GM18873 (cell line): Measurements from ENCODE around the gene CREB3L2.

Experiments
- ATAC-seq: cut with Tn5 transposase; IDR thresholded peaks from one replicate; pipeline ENCODE4 v1.9.1; 2021; ENCODE audit warnings: mild to moderate bottlenecking, moderate library complexity, moderate number of reproducible peaks; ENCODE audit not compliant: unreplicated experiment, low FRiP score

CREB3L2 gene

DNA sequence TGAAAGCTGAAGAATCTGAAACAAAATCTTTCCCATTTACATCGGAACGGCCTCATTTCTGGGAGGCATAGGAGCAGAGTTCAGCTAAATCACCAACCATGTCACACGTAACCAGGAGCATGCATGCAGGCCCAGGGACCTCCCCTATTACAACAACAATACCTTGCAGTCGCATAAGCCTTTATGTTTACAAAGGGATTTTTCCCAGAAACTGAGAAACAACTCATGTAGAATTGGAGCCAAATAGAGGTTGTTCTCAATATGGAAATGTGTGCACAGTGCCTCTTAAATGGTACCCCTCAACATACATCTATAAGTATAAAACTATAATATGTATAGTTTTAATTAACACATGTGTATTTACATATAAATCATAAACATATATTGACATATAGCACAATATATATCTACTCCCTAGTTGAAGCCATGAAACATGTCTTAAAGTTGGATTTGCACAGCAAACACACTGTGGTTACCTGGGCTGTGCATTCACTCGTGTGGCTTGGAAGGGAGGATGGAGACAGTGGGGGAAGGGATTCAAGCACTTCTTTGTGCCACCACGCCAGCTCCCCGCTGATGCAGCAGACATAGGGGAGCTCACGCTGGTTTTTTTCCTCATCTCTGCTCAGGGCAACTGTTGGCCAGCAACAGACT is 120.2 kb downstream of the CREB3L2 start:
- ATAC-seq: peak; percentile 24

DNA sequence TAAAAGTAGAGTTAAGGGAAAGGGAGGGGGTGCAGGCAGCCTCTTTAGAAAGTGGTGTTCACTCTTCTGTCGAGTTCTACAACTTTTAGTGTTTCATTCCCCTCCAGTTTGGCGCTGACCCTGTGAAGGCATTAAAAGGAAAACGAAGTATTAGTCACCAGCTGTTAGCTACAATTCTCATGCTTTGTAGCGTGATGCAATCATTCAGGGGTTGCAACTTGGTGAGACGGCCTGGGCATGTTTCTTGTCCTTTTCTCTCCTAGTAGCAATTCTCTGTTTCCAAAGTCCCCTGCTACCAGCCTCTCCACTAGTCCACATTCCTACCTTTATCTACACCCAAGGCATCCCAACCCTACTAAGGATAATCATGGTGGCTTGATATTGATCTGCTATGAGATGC is 121.5 kb downstream of the CREB3L2 start:
- ATAC-seq: no peak

DNA sequence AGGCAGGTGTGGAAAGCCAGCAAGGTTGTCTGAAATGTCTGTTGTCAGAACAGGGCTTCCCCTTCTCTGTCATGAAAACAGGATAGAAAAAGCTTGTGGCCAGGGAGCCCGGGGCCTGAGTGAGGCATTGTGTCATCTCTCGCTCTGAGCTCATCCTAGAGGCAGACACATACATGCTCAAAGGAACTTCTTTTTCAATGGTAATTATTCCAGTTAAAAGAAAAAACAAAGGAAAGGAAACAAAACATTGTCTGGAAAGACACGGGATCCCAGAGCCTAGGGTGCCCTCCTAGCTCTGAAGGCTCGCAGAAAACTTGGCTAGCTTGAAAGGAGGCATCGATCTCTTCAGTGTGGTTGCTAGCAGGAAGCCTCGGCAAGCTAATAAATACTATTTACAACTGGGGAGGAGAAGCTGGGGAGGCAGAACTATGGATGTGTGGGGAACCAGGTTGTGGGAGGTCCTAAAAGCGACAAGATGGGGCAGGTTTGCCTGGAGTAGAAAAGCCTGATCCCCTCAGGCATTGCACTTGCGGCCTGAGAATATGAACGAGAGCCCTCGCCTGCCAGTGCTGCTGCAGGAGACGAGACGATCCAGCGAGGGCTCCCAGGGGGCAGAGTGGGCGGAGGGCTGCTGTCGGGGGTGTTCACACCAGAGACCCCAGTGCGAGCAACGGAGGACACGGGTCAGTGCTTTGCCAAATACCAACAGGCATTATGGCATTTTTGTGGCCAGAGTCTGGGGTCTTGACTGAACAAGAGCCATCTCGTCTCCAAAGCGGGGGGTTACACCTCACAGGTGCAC is 122.3 kb downstream of the CREB3L2 start:
- ATAC-seq: no peak

DNA sequence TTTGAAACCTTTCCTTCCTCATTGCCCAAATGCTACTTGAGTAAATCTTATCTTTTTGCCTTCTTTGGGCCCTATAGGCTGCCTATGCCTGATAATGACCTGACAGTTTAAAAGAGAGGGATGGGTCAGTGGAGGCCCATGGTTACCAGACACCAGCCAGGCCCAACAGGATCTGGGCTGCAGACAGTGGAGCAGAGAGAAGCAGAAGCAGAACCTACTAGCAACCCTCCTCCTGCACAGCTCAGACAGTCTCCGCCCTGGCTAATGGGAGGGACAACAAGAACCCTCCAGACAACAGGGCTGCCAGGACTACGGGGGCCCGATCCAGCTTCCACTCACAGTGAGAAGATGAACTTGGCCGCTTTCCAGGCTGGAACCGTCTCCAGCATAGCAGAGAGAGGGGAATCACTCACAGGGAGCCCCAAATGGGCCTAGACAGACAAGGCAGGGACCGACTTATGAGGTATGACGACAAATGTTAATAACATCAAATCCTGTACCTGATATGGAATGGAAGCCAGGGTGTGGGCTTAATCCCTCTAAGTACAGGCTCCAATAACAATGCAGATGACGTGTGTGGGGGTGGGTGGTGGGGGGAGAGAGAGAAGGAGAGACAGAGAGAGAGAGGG is 123.4 kb downstream of the CREB3L2 start:
- no peak for ATAC-seq

DNA sequence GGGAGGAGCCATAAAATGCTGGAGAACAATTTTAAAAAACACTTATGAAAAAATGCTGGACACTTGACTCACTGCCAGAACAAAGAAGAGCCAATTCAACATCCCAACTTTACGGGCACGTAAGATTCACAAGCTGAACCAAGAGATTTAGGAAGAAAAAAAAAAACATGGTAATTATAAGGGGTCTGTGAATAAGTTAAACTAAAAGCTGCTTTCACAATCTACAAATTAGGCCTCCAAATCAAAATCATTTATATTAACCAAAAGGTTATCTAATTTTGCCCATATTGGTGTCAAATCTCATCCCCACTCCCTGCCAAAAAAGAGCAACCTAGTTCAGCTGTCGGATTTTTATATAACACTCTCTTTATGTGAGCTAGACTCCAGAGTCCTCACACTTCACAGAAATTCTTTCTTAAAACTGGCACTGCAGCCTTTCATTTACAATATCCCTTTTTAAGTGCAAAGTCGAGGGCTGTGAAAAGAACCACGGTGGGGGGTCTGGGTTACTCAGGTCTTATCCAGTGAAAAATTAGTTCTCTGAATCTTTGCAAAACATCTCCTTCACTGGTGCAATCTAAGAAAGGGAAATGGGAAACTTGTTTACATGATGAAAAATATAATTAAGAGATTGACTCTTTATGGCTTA is 124.7 kb downstream of the CREB3L2 start:
- ATAC-seq: no peak

DNA sequence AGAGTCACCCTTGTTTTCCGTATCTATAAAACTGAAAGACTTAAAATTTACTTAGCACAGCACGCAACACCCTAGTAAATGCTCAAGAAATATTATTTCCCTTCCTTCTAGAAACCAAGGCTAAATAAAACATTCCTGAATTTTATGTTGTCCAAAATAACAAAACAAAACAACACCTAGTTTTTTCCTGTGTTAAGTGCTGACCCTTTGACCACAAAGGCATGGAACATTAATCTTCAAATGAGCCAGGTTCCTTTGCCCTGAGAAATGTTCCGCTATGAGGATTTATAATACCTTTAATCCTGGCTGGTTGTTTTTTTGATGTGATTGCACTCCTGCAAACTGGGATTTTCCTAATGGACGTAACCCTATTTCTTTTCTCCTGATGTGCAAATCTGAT is 126.1 kb downstream of the CREB3L2 start:
- no peak for ATAC-seq

DNA sequence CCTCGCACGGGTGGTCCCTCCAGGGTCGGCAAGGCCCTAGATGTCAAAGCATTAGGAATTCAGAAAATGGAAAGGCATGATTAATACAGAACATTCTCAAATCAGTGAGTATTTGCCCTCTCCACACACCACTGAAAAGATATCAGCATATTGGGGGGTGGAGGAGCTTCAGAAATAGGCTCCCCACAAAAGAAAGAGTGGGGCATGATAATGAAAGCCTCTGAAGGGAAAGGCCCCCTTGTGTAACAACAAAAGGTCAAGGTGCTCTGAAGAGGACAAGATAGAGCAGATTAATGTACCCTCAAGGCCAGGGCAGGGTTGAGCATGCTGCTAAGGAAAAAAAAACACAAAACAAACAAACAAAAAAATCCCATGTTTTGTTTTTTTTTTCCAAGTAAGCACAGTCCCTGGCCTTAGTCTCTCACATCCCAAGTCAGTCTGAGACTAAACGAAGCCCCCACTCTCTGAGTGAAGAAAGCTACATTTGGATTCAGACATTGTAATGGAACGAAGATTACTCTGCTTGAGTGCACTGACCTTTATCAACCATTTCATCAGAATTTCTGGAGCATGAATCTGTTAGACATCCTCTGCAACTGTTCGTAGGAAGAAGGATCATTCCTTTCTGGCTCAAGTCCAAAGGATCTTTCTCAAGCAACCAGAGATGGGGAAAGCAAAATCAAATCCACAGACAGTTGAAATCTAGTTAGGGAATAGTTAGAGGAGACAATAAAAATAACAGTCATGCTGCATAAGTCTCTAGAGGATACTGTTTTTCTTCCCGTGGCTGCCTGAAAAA is 127.7 kb downstream of the CREB3L2 start:
- no peak for ATAC-seq

DNA sequence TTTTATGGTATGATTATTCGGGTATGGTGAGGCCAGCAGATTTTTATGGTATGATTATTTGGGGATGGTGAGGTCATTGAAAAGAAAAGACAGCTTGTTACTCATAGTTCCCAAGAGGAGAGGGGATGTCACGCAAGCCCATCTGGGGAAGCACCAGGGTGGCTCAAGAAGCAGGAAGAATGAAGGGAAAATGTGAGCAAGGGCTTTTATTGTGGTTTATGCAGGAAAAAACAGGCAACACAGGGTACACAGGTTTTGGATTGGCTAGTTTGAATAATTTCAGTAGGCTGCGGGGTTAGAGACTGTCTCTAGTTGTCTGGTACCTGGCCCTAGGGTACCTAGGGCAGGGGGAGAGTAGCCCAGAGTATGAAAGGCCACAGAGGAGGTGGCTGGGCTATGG is 128.4 kb downstream of the CREB3L2 start:
- ATAC-seq: no peak

DNA sequence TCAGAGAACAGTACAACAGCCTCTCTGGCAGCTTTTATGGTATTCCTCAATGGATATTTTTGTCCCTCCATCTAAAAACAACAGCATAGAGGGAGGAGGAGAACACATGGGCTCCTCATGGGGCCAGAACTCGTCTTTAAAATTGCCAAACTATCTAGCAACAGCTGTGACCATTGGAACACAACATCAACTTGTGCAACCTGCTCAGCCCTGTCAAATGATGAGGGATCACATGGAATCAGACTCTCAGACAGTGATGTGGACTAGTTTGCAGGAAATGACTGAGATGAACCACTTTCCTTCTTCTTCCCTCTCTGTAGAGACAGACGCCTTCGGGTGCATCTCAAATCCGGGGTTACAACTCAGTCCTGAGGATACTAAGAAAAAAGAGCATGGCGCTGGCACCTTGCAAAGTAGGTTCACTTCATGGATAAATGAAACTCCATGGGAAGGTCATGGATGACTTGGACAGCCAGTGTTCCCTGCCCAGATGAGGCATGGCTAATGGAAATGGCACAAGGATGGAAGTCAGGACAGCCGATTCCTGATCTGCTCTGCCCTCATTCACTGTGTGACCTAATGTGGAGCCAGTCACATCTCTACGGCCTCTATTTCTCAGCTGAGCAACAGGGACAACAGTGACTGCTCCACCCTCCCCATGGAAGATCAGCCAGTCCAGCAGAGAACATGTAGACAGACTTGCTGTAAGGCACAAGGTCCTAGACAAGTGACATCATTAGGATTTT is 130.5 kb downstream of the CREB3L2 start:
- no peak for ATAC-seq

DNA sequence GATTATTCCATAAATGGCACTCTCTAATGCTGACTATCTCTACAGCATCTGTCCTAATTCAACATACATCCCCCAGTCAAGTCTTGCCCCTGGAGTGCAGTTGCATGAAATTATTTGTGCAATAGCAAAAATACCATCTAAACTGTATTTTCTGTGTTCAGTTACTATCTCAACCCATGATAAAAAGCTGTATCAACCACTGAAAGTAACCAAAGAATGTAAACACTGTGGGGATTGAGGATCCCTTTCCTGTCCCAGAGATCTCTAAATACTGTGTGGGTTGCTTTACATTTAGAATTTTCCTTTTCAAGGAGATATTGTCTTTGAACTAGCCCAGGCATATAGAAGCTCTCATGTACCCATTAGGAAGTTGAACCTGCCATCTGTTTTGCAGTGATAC is 131.2 kb downstream of the CREB3L2 start:
- ATAC-seq: no peak

DNA sequence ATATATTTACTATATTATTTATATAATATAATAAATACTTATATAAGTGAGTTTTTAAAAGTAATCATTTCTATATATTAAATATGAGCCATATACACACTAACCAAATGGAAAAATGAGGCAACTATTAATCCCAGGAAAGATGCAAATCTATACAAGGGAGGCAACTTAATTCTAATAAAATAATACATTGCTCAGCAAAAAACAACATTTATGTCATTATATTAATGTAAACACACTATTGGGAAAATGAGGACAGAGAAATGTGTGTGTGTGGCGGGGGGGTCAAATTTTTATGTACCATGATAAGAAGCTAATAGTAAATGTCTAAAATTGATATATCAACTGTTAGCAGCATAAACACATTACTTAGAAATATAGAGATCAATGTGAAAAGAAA is 131.8 kb downstream of the CREB3L2 start:
- ATAC-seq: no peak

DNA sequence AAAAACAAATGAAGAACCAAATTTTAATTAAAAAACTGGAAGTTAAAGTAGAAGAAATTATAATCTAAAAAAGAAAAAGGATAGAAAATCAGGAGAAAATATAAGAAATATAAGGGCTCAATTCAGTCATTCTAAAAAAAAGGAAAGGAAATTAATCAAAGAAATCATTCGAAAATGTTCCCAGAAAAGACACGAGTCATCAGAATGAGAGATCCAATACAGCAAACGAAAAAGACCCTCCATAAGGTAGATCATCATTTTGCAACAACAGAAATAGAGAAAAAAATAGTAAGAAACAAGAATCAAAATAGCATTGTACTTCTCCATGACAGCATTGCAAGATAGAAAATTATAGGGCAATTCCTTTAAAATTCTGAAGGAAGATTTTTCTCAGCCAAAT is 132.6 kb downstream of the CREB3L2 start:
- no peak for ATAC-seq

DNA sequence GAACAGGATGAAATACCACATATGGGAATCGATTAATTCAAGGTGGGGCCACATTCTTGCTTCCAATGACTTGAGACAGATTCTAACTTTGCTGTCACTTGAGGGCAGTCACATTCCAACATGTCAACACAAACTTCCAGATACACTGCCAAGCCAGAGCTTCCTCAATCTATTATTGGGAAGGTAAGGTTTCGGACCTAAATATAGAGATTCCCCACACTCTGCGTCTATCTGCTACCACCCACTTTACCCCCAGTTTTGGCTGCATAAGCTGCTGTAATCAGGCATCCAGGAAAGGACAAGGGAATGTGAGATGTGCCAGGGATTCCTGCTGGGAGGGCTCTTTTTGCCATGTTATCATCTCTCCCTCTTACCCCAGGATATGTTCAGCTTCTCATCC is 134.6 kb downstream of the CREB3L2 start:
- no peak for ATAC-seq

DNA sequence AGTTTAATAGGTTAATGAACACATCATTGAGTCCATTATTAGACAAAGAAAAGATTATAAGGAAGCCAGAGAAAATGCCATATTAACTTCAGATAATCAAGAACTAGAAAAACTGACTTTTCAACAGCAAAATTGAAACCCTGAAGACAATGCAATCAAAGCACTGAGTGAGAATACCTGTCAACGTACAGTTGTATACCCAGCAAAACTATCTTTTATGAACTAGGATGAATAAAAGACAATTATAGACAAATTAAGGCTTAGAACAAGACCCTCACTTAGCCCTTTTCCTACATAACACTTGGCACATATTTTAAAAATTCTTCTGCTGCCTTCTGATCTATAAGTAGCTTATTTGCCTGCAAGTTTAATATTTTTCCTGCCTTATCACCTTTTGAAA is 136.1 kb downstream of the CREB3L2 start:
- no peak for ATAC-seq

DNA sequence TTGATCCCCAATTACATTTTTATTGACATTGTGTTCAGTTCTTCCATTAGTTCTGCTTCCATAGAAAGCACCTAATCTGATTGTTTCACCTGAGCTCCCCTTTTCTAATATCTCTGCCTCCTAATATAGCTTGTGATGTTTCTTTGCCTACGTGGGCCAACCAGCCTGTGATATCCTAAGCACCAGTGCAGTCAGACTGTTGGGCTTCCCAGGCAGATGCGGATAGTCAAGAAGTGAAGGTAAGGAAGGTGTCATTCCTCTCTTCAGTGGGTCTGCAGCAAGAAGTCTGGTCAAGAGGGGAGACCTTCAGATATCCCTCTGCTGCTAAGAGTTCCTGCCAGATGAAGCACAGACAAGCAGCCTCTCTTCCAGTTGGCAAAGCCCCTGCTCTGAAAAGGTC is 138.9 kb downstream of the CREB3L2 start:
- ATAC-seq: no peak

DNA sequence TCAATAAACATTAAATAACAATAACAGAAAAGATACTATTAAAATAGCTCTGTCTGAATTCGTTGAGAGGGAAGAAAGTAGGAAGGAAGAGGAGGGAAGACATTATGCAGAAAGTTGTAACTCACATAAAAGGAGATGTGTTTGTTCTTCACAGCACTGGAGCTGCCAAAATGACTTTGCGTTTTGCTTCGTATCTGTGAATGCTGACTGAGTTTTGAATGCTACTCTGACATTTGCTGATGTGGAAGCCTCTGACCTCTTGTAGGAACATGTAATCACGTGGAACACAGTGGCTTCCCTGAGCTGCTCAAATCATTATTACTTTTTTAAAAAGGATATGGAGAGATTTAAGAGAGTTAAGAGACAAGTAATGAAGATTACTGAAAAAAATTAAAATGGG is 139.5 kb downstream of the CREB3L2 start:
- no peak for ATAC-seq

DNA sequence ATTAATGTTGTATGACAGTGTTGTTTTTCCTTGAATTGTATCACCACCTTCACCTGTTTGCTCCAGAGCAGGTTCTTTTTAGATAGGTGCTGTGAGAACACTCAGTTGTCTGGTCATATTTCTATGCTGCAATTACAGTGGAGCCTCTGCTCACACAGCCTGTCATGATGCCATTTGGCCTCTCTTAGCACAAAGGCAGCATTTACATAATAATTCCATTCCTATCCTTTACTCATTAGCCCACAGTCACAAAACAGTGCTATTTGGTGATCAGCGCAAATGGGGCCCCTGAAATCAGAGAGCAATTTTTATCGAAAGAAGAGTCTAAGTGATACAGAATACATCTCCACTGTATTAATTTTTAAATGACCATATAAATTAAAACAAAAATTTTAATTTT is 141.3 kb downstream of the CREB3L2 start:
- no peak for ATAC-seq

DNA sequence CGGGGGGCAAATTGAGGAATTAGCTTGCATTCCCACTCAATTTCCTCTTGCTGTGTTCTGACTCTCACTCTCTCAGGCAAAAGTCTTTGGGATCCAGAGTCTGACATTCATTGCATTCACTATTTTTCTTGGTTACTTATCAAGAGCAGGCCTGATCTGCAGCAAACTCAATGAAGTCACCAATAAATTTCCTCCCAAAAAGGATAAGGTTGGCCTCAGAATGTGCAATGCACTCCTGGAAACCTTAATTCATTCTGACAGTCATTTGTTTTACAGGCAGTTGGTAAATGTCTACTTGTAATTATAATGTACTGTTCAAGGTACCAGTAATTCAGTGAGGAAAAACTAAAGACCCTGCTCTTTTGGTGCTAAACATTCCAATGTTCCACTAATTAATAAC is 148.8 kb downstream of the CREB3L2 start:
- no peak for ATAC-seq

DNA sequence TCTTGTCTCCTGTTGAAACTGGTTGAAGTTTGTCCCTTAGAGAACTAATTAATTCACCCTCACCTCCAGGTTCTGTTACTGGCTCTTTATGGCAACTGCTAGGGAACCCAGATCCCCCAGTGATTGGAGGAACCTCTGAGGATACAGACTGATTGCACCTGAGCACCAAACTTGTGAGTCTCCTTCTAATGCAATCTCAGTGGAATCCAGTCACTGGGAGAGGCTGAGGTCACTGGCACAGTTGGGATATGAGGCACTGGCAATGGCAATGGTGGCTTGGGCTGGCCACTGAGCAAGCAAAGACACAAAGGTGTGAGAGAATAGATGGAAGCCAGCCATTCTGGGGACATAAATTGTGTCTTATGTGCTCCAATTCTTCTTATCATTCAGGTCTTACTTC is 149.8 kb downstream of the CREB3L2 start:
- ATAC-seq: no peak
